ENCODE data around the gene FGF3.

The FGF3 gene

DNA sequence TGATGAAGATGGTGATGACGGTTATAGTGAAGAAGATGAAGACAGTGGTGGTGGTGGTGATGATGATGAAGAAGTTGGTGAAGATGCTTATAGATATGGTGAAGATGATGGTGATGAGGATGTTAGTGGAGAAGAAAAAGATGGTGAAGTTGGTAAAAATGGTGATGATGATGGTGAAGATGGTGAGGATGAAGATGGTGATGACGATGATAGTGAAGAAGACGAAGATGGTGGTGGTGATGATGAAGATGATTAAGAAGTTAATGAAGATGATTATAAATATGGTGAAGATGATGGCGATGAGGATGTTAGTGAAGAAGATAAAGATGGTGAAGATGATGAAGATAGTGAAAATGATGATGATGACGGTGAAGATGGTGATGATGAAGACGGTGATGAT lies 25.2 kb upstream of the FGF3 start:
- DNase-seq: no peak

- no peak for DNase-seq
These were observed 24.3 kb upstream of the FGF3 start for GRCh38 chr11:69843529-69843921.

GRCh38 chr11:69842746-69843528 lies 23.7 kb upstream of the FGF3 start:
- DNase-seq: no peak

DNA sequence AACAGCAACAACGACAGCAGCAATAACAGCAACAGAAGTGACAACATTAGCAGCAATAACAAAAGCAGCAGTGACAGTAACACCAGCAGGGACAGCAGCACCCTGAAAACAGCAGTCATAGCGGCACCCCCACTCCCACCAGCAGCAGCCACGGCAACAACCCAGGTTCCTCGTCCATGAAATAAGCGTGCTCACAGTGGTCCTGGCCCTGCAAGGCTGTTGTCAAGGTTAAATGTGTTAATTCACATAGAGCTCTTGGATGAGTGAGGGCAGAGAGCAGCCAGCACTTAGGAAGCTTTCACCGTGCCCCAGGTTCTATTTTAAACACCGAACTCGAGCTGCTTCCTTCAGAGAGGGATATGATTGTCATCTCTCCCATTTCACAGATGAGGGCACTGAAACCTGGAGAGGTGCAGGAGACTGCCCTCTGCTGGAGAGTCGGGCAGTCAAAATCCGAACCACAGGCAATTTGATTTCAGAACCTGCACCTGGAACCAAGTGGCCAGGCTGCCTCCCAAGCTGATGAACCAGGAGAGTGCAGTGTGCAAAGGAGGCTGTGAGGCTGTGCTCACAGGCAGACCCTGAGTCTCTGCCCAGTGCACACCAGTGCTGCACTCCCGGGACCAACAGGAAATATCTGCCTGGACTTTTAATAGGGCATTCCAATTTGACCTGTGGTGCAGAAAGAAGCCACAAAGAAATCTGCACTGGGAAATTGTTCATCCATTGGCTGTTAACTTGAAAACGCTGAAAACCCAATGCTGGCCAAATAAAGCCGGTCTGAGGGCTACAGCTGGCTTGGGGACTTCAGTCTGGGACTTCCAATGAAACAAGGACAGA lies 22.9 kb upstream of the FGF3 start:
- no peak for DNase-seq

GRCh38 chr11:69841170-69841858 lies 22.1 kb upstream of the FGF3 start:
- no peak for DNase-seq

GRCh38 chr11:69840371-69841169 lies 21.4 kb upstream of the FGF3 start:
- no peak for DNase-seq

GRCh38 chr11:69839516-69839915 lies 20.3 kb upstream of the FGF3 start:
- DNase-seq: no peak

DNA sequence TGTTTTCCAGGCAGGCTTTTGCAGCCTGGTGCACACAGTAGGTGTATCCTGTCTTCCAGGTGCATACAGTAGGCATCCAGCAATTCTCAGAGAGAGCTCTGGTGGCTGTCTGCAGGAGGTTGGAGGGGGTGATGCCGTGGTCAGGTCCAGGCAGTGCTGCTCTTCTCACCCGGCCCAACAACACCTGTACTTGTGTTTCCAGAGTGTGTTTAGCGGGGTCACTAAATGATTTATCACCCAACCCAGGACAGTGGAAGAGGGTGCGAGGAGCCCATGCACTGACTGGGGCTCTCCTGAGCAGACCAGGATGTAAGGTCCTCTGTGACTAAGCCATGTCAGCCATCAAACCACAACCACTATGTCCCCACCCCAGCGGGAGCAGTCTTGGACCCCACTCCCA lies 18.6 kb upstream of the FGF3 start:
- no peak for DNase-seq

DNA sequence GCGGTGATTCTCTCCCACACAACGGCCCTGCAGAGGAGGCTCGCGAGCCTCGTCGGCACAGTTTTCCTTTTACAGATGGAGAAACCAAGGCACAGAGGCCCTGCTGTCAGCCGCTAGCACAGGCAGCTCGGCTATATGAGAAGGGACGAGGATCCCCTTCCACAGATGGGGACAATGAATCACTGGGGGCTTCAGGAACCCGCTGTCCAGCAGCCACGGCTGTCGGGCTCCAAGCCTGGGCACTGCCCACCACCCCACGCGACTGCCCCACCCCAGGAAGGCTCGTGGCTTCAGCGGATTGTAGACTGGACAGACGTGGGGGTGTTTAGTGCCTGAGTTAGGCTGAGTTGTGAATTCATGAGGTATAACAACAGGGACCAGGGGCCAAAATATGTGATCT lies 17.2 kb upstream of the FGF3 start:
- DNase-seq: no peak

DNA sequence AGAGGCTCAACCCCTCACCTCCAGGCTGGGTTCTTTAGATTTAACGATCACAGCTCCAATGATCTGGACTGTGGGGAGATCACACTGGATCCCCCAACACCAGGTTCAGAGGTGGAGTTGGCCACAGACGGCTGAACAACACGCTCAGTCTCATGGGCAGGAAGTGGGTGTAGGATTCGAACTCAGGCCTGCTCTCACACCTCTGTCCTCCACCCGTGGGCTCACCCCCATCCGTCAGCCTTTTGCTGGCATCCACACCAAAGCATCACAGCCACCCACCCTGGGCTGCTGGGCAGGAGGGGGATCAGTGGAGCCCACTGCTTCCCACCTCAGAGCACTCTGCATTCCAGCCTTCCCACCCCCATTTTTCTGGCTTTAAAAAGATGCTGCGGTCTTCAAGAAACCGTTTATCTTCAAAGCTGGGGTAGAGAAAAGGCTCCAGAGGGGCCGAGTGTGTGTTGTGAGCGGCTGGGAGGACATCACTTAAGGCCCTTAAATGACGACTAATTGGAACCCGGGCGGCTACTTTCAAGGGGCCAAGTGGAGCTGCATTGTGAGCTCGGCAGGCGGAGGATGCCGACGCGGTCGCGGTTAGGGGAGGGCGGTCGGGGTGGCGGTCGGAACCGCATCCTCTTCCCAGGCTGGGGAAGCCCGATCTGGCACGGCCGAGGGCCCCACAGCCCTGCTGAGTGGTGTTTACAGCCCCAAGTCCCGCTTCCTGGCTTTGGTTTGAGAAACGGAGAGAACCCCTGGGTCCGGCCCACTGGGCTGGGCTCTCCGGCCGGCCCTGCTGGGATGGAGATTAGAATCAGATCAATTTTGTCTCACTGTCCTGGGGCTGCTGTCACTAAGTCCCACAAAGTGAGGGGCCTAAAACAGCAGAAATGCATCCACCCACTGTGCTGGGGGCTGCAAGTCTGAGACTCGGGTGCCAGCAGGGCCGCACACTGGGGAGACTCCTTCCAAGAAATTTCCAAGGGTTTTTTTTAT lies 15.9 kb upstream of the FGF3 start:
- DNase-seq: no peak

- no peak for DNase-seq
These were observed 15.0 kb upstream of the FGF3 start for GRCh38 chr11:69834251-69834650.

- DNase-seq: no peak
These were observed 13.6 kb upstream of the FGF3 start for GRCh38 chr11:69832561-69833413.

GRCh38 chr11:69831985-69832384 lies 12.8 kb upstream of the FGF3 start:
- no peak for DNase-seq

DNA sequence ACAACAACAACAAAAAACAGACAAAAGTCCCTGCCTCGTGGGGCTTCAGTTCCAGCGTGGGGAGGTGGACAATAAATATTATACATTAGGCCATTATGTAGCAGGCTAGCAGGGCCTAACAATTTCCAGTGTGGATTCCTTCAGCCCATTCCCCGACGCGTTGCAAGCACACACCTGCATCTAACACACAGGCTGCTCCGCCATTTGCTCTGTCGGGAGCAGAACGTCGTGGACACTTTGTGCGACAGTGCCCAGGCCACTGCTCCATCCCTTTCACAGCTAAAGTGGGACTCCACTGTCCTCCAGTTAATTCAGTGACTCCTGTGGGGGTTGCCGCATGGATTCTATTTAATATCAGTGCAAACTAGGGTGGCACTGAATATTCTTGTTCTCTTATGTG lies 10.9 kb upstream of the FGF3 start:
- DNase-seq: no peak

- DNase-seq: no peak
These were observed 9.7 kb upstream of the FGF3 start for GRCh38 chr11:69828971-69829344.

DNA sequence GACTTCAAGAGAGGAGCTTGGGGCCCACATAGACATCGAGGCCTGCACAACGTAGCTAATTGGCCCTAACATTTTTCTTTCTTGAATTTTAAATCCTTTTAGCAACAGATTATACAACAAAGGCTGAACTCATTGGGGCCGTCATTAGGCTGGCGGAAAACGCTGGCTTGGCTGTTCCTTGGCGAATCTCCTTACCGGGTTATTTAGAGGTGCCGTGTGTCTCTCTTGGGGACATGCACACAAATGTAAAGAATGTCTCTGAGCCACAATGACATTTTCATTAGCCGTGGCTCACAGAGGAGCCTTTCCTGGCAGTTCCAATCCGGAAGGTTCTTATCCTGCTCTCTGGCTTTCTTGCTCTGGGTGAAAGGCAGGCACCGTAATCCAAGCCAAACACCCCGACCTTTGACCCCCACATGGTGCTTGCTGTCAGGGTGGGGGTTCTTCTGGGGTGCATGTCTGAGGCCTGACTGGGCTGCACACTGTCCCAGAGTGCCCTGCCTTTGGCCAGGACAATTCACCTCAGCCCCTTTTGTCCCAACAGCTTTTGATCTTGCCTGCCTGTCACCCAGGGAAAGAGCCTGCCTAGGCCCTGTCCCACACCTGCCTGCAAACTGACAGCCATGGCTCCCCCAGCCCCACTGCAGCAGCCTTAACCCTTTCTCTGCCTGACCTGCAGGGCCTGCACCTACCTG lies 9.2 kb upstream of the FGF3 start:
- DNase-seq: no peak

DNA sequence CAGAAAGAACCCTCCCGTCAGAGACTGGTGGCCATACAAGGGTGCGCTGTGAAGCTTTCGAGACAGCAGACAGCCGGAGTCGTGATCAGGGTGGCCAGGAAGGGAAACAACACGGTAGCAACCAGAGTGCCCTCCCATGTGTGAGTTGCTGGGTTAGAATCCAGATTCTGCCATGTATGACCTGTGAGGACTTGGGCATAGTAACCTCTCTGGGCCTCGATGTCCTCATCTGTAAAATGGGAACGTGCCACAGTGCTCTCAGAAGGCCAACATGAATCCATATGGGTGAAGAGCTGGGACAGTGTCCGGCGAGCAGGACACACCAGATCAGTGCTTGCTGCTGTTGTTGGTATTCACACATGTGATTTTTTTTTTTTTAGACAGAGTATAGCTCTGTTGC lies 7.6 kb upstream of the FGF3 start:
- DNase-seq: no peak

- DNase-seq: no peak
These were observed 6.7 kb upstream of the FGF3 start for GRCh38 chr11:69825941-69826340.
